Measurements from ENCODE around the gene SPSB4. TPM values are rescaled to one million over a fixed set of nuclear protein-coding genes. Genes with fewer than 3 reads are reported as not detected.

SPSB4 gene
- total and polyA plus RNA-seq, 9 donors: 13.1 to 29.8 (median 26.6) TPM

DNA sequence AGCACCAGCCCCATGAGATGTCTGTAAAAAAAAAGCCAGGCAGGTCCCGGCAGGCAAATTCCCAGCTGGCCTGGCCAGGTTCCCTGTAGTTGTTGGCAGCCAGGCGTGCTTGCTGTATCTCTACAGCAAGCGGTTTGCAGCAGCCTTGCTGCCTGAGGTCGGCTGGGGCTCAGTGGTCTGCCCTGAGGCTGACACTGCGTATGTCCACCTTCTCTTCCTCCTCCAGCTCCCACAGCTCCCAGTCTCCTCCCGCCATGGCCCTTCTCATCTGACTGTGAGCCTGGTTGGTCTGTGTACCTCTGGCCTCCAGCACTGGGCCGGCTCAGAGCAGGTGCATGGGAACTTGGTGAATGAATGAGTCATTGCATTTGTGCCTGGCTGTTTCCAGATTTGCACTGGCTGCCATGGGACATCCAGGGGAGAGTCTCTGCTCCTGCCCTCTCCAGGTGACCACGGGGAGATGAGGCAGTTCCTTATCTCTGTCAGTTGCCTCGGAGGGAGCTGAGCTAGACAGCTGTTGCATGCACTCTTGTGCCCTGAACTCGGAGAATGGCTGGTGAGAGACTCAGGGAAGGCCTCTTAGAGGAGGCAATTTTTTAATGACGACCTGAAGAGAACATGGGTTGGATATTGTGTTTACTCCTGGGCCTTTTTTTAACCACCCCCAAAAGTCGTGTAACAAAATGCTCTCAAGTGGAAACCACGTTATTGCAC is 43.0 kb downstream of the SPSB4 start:
- peaks cover 63% of the 10 kb centered on the region for H3K4me1 ChIP-seq (ENCODE audit: control insufficient read depth, insufficient read depth, low read length)

DNA sequence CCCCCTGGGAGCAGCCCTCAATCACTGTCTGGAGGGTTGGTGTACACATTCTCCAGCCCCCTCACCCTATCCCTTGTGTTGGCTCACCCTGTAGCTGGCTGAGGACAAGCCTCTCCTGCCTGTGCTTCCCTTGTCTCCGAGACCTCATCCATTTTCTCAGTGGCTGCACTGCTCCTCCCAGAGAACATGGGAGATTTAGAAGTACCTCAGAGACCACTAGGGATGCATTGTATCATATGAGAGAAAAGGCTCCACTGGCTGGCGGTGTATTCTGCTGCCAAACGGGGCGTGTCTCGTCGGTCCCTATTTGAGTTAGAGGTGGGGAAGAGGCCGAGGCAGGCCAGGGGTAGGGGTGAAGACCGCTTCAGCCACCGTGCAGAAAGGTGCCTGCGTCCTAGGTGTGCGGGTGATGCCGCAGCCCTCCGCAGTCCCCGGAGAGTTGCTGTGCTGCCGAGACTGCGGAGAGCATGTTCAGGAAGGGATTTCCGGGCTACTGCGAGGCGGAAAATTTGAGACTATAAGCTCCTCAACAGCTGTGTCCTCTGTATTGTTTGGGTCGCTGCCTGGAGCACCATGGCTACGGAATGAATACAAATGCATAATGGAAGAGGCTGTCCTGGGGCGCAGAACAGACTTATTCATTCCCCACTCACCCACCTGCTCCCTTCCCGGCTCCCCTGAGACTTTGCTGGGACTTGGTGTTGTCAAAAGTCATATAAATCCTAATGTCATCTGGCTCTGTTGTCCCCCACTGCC is 43.8 kb downstream of the SPSB4 start:
- peaks cover 63% of the 10 kb centered on the region for H3K4me1 ChIP-seq (ENCODE audit: control insufficient read depth, insufficient read depth, low read length)
- WGBS (ENCODE audit: insufficient coverage): 0% methylated on average over 17 of the region's 23 CpGs
- peak; percentile 100 for DNase-seq

More for the DNA sequence above, 43.0 kb downstream of the SPSB4 start:
- Histone ChIP-seq H3K36me3 (ENCODE audit: control insufficient read depth, insufficient read depth, low read length) (no peaks in the 10 kb centered on the region), H3K27me3 (ENCODE audit: control insufficient read depth, insufficient read depth, low read length) (no peaks in the 10 kb centered on the region), H3K4me3 (ENCODE audit: low read length) (no peak overlapping the region), H3K9me3 (replicated peaks; ENCODE audit: control insufficient read depth, low read depth, low read length) (no peaks in the 10 kb centered on the region), H3K27ac (ENCODE audit: low read length) (peak overlapping the region; percentile 99)
- 33% methylated on average over 8 of the region's 13 CpGs for WGBS (ENCODE audit: insufficient coverage)
- DNase-seq: peak; percentile 80

GRCh38 chr3:141095546-141095937 is 44.4 kb downstream of the SPSB4 start:
- no peak for DNase-seq
- H3K4me3 ChIP-seq (ENCODE audit: low read length): no peak overlapping the region
- no peaks in the 10 kb centered on the region for H3K36me3 ChIP-seq (ENCODE audit: control insufficient read depth, insufficient read depth, low read length)
- H3K4me1 ChIP-seq (ENCODE audit: control insufficient read depth, insufficient read depth, low read length): peaks cover 62% of the 10 kb centered on the region
- no peaks in the 10 kb centered on the region for H3K27me3 ChIP-seq (ENCODE audit: control insufficient read depth, insufficient read depth, low read length)
- WGBS (ENCODE audit: insufficient coverage): no CpG with 5 or more reads among the region's 1 CpG
- H3K27ac ChIP-seq (ENCODE audit: low read length): peak overlapping the region; percentile 99
- no peaks in the 10 kb centered on the region for H3K9me3 ChIP-seq (replicated peaks; ENCODE audit: control insufficient read depth, low read depth, low read length)

More for the DNA sequence above, 43.8 kb downstream of the SPSB4 start:
- Histone ChIP-seq H3K27ac (ENCODE audit: low read length) (peak overlapping the region; percentile 99), H3K36me3 (ENCODE audit: control insufficient read depth, insufficient read depth, low read length) (no peaks in the 10 kb centered on the region), H3K27me3 (ENCODE audit: control insufficient read depth, insufficient read depth, low read length) (no peaks in the 10 kb centered on the region), H3K9me3 (replicated peaks; ENCODE audit: control insufficient read depth, low read depth, low read length) (no peaks in the 10 kb centered on the region), H3K4me3 (ENCODE audit: low read length) (peak overlapping the region; percentile 49)

DNA sequence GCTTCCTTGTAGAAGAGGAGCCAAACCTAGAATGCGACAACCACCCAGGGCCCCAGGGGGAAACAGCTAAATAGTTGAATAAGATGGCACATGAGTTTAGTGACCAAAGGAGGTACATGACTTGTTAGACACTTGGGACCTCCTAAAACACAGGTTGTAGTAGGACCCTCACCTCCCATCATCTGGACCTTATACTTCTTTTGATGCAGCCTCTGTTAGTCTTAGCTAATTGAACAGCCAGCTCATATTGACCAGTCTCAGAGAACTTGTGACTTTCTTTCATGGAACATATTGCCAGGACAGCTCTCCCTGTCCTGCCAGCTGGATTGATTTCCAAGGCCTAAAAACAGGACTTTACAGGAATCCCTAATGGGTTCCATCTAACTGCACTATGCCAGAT is 45.0 kb downstream of the SPSB4 start:
- no CpG with 5 or more reads among the region's 1 CpG for WGBS (ENCODE audit: insufficient coverage)
- no peaks in the 10 kb centered on the region for H3K9me3 ChIP-seq (replicated peaks; ENCODE audit: control insufficient read depth, low read depth, low read length)
- no peak overlapping the region for H3K4me3 ChIP-seq (ENCODE audit: low read length)
- H3K4me1 ChIP-seq (ENCODE audit: control insufficient read depth, insufficient read depth, low read length): peaks cover 56% of the 10 kb centered on the region
- DNase-seq: peak; percentile 49
- H3K36me3 ChIP-seq (ENCODE audit: control insufficient read depth, insufficient read depth, low read length): peaks cover under 1% of the 10 kb centered on the region
- peak overlapping the region; percentile 99 for H3K27ac ChIP-seq (ENCODE audit: low read length)
- no peaks in the 10 kb centered on the region for H3K27me3 ChIP-seq (ENCODE audit: control insufficient read depth, insufficient read depth, low read length)

- peaks cover 2% of the 10 kb centered on the region for H3K36me3 ChIP-seq (ENCODE audit: control insufficient read depth, insufficient read depth, low read length)
- H3K27me3 ChIP-seq (ENCODE audit: control insufficient read depth, insufficient read depth, low read length): no peaks in the 10 kb centered on the region
- H3K9me3 ChIP-seq (replicated peaks; ENCODE audit: control insufficient read depth, low read depth, low read length): no peaks in the 10 kb centered on the region
- H3K4me1 ChIP-seq (ENCODE audit: control insufficient read depth, insufficient read depth, low read length): peaks cover 49% of the 10 kb centered on the region
- DNase-seq: no peak
- WGBS (ENCODE audit: insufficient coverage): 94% methylated on average over 2 of the region's 3 CpGs
- H3K27ac ChIP-seq (ENCODE audit: low read length): peak overlapping the region; percentile 66
- no peak overlapping the region for H3K4me3 ChIP-seq (ENCODE audit: low read length)
Measured at GRCh38 chr3:141096981-141097380, 45.8 kb downstream of the SPSB4 start.

GRCh38 chr3:141100112-141100511 is 49.0 kb downstream of the SPSB4 start:
- Histone ChIP-seq H3K4me3 (ENCODE audit: low read length) (no peak overlapping the region), H3K36me3 (ENCODE audit: control insufficient read depth, insufficient read depth, low read length) (peaks cover 3% of the 10 kb centered on the region), H3K9me3 (replicated peaks; ENCODE audit: control insufficient read depth, low read depth, low read length) (no peaks in the 10 kb centered on the region), H3K27me3 (ENCODE audit: control insufficient read depth, insufficient read depth, low read length) (no peaks in the 10 kb centered on the region), H3K4me1 (ENCODE audit: control insufficient read depth, insufficient read depth, low read length) (peaks cover 45% of the 10 kb centered on the region), H3K27ac (ENCODE audit: low read length) (no peak overlapping the region)
- WGBS (ENCODE audit: insufficient coverage): 100% methylated on average over 2 of the region's 3 CpGs
- no peak for DNase-seq

DNA sequence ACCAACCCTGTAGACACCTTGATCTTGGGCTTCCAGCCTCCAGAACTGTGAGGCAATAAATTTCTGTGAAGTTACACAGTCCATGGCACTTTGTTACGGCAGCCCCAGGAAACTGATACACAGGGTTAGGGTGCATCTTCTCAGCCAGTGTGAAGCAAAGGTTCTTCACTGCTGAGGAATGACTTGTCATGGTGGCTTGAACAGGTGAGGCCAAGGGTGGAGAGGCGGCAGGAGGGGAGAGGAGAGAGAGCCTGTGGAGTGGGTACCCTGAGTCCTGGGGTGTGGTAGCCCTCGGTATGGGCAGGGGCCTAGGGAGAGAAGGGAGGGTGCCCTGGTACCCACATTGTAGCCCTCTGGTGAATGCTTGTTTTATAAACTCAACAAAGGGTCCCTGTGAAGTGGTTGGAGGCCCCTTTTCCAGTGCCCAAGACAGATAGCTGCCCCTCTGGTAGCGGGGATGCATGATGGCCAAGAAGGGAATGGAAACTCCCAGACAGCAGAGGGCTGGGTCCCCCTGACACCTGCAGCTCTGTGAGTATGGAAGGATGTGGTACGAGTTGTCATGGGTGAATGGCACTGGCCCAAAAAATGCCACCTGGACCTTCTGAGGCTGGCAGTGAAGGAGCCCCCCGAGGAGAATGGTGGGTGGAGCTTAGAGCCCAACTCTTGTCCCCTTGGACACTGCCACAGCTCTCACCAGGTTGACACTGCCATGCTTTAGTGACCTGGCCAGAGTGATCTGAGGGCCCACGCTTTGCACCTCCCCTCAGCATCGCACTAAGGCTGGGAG is 49.6 kb downstream of the SPSB4 start:
- no peak for DNase-seq
- H3K36me3 ChIP-seq (ENCODE audit: control insufficient read depth, insufficient read depth, low read length): peaks cover 3% of the 10 kb centered on the region
- 97% methylated on average over 6 of the region's 8 CpGs for WGBS (ENCODE audit: insufficient coverage)

DNA sequence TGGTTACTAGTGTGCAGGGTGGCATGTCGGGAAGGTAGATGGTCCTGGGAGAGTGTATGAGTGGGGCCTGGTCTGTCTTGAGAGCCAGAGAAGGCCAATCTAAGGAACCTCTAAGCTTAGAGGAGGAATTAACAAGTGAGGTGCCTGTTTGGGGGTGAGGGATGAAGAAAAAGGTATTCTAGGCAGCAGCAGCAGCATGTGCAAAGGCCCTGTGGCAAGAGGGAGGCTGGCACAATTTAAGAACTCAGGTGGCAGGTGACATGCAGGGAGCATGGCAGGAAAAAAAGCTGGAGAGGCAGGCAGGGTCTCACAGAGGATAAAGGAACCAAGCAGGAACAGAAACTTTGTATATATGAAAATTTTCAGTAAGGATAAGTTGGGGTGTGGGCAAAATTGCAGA is 51.2 kb downstream of the SPSB4 start:
- H3K9me3 ChIP-seq (replicated peaks; ENCODE audit: control insufficient read depth, low read depth, low read length): no peaks in the 10 kb centered on the region

More for the DNA sequence above, 49.6 kb downstream of the SPSB4 start:
- H3K9me3 ChIP-seq (replicated peaks; ENCODE audit: control insufficient read depth, low read depth, low read length): no peaks in the 10 kb centered on the region
- H3K4me1 ChIP-seq (ENCODE audit: control insufficient read depth, insufficient read depth, low read length): peaks cover 44% of the 10 kb centered on the region
- no peak overlapping the region for H3K27ac ChIP-seq (ENCODE audit: low read length)
- H3K27me3 ChIP-seq (ENCODE audit: control insufficient read depth, insufficient read depth, low read length): no peaks in the 10 kb centered on the region
- no peak overlapping the region for H3K4me3 ChIP-seq (ENCODE audit: low read length)

GRCh38 chr3:141103067-141103466 is 51.9 kb downstream of the SPSB4 start:
- no peaks in the 10 kb centered on the region for H3K9me3 ChIP-seq (replicated peaks; ENCODE audit: control insufficient read depth, low read depth, low read length)
- H3K4me1 ChIP-seq (ENCODE audit: control insufficient read depth, insufficient read depth, low read length): peaks cover 43% of the 10 kb centered on the region
- WGBS (ENCODE audit: insufficient coverage): no CpG with 5 or more reads among the region's 2 CpGs
- H3K27ac ChIP-seq (ENCODE audit: low read length): no peak overlapping the region
- no peak for DNase-seq
- H3K36me3 ChIP-seq (ENCODE audit: control insufficient read depth, insufficient read depth, low read length): peaks cover 3% of the 10 kb centered on the region
- no peak overlapping the region for H3K4me3 ChIP-seq (ENCODE audit: low read length)
- H3K27me3 ChIP-seq (ENCODE audit: control insufficient read depth, insufficient read depth, low read length): no peaks in the 10 kb centered on the region

More for the DNA sequence above, 51.2 kb downstream of the SPSB4 start:
- H3K4me1 ChIP-seq (ENCODE audit: control insufficient read depth, insufficient read depth, low read length): peaks cover 41% of the 10 kb centered on the region
- no peak for DNase-seq
- no peak overlapping the region for H3K4me3 ChIP-seq (ENCODE audit: low read length)
- no peak overlapping the region for H3K27ac ChIP-seq (ENCODE audit: low read length)
- no peaks in the 10 kb centered on the region for H3K27me3 ChIP-seq (ENCODE audit: control insufficient read depth, insufficient read depth, low read length)
- H3K36me3 ChIP-seq (ENCODE audit: control insufficient read depth, insufficient read depth, low read length): peaks cover 3% of the 10 kb centered on the region
- WGBS (ENCODE audit: insufficient coverage): 100% methylated on average over 1 of the region's 1 CpG

GRCh38 chr3:141103503-141103902 is 52.4 kb downstream of the SPSB4 start:
- DNase-seq: no peak
- 100% methylated on average over 1 of the region's 4 CpGs for WGBS (ENCODE audit: insufficient coverage)
- Histone ChIP-seq H3K4me1 (ENCODE audit: control insufficient read depth, insufficient read depth, low read length) (peaks cover 46% of the 10 kb centered on the region), H3K36me3 (ENCODE audit: control insufficient read depth, insufficient read depth, low read length) (peaks cover 3% of the 10 kb centered on the region), H3K27ac (ENCODE audit: low read length) (peak overlapping the region; percentile 68), H3K4me3 (ENCODE audit: low read length) (no peak overlapping the region), H3K9me3 (replicated peaks; ENCODE audit: control insufficient read depth, low read depth, low read length) (no peaks in the 10 kb centered on the region), H3K27me3 (ENCODE audit: control insufficient read depth, insufficient read depth, low read length) (no peaks in the 10 kb centered on the region)

Data from muscle of leg (tissue), 11 donors.